Psoas muscle (tissue), 8 donors: Measurements from ENCODE around the gene PEX14. TPM values are rescaled to one million over a fixed set of nuclear protein-coding genes. Genes with fewer than 3 reads are reported as not detected.

Experiments
- ATAC-seq, 4 donors: fragments of 200-7000 bp; cut with Tn5 transposase; one replicate each; pipeline ENCODE4 v1.9.1; 2020; ENCODE audit warnings: moderate library complexity in 3 of 4, mild to moderate bottlenecking in 2 of 4
- DNase-seq, 2 donors: peaks; one replicate each; pipeline ENCODE4 v3.0.0-alpha.2; 2020
- H3K27ac ChIP-seq: fragments of 200-600 bp; one replicate; pipeline ENCODE4 v1.8.0; 2022
- H3K27me3 ChIP-seq, 3 donors: fragments of 200-600 bp in 1 of 3; one replicate each; pipeline versions ENCODE4 v1.6.1 to v1.8.0; 2013 to 2022; ENCODE audit warnings: low read length in 2 of 3, mild to moderate bottlenecking in 2 of 3, moderate library complexity in 1 of 3; ENCODE audit not compliant: insufficient read depth in 3 of 3
- H3K36me3 ChIP-seq, 2 donors: fragments of 200-600 bp in 1 of 2; one replicate each; pipeline versions ENCODE4 v1.6.1 to v1.8.0; 2013 to 2022; ENCODE audit warnings: low read depth in 1 of 2, mild to moderate bottlenecking in 1 of 2, moderate library complexity in 1 of 2; ENCODE audit not compliant: insufficient read depth in 1 of 2
- H3K4me1 ChIP-seq: fragments of 200-600 bp; one replicate; pipeline ENCODE4 v1.8.0; 2022
- H3K4me3 ChIP-seq: fragments of 200-600 bp; one replicate; pipeline ENCODE4 v1.8.0; 2022; ENCODE audit warnings: mild to moderate bottlenecking
- H3K9me3 ChIP-seq: fragments of 200-600 bp; one replicate; pipeline ENCODE4 v1.8.0; 2022
- WGBS, 3 donors: extraction: QIAGEN DNeasy Blood & Tissue Kit; methylation state at CpG; one replicate each; pipeline versions ENCODE4 v1.1.6 to v1.1.7; 2013; 5-methylcytosine and 5-hydroxymethylcytosine counted together
- intact Hi-C, 2 donors: fragments of 100-400 bp; cut with DNase I; formaldehyde crosslinking; loops; one replicate each; pipeline versions ENCODE4 v1.11.0 to v1.14.2; 2022
- polyA plus RNA-seq, 3 donors: library from polyadenylated mRNA; stranded (reverse); fragments of 200-250 nt; gene quantifications; one replicate each; pipeline ENCODE4 v1.2.3, GENCODE V29; 2013
- total RNA-seq, 4 donors: library from RNA; stranded (reverse); fragmentation: NEBNext Ultra II Directional in 2 of 4; extraction: Animal tissue kit (Norgen Biotek cat#: 25700) in 2 of 4; gene quantifications; one replicate each; pipeline versions ENCODE4 v1.2.1 to v1.2.4, GENCODE V29; 2021 to 2023
- TF ChIP-seq, protein P1 (sequence below): fragments of 200-600 bp; IDR thresholded peaks from one replicate; pipeline ENCODE4 v1.8.0; 2022; ENCODE audit warnings: antibody characterized with exemption
- donor health status: healthy with polysubstance abuse.
- donor health status: DM: no; HTN: no; CAD: no; lungs with moderate emphysema.
- donor health status: Bipolar disorder and iron deficiency.
- donor health status: healthy.
- donor health status: DM: yes; HTN: yes; CAD: no.
- donor health status: DM: no; HTN: no; CAD: no.
- donor health status: DM: no; HTN: no; CAD: no.
- donor health status: DM: yes; HTN: yes; CAD: no.

PEX14 gene
- total and polyA plus RNA-seq, 7 donors = 13.7 to 23.5 (median 20.7) TPM

DNA sequence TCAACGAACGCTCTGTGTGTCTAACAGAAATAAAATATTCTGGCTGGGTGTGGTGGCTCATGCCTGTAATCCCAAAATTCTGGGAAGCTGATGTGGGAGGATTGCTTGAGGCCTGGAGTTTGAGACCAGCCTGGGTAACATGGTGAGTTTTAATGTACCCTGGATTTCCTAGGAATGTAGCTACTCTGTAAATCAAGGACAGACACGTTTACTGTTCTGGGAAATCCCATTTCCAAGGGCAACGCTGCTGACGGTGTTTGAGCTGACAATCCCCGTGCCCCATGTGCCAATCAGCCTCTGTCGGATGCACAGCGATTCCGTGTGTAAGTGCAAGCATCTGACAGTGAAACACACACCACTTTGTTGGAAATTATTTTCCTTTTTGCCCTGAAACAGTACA, 16.9 kb upstream of the PEX14 start:
- TF ChIP-seq, protein P1, sequence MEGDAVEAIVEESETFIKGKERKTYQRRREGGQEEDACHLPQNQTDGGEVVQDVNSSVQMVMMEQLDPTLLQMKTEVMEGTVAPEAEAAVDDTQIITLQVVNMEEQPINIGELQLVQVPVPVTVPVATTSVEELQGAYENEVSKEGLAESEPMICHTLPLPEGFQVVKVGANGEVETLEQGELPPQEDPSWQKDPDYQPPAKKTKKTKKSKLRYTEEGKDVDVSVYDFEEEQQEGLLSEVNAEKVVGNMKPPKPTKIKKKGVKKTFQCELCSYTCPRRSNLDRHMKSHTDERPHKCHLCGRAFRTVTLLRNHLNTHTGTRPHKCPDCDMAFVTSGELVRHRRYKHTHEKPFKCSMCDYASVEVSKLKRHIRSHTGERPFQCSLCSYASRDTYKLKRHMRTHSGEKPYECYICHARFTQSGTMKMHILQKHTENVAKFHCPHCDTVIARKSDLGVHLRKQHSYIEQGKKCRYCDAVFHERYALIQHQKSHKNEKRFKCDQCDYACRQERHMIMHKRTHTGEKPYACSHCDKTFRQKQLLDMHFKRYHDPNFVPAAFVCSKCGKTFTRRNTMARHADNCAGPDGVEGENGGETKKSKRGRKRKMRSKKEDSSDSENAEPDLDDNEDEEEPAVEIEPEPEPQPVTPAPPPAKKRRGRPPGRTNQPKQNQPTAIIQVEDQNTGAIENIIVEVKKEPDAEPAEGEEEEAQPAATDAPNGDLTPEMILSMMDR = no peak
- no peak for DNase-seq
- WGBS, 3 donors = 59 to 67% (median 61%) methylated on average over 9 of the region's 9 CpGs
- Histone ChIP-seq H3K27me3 (no peaks in the 10 kb centered on the region), H3K27ac (no peak overlapping the region), H3K36me3 (peaks cover 8 to 45% of the 10 kb centered on the region in 2 donors), H3K4me1 (no peaks in the 10 kb centered on the region), H3K9me3 (no peaks in the 10 kb centered on the region), H3K4me3 (no peak overlapping the region)
- intact Hi-C loops = no loop called here
- ATAC-seq = no peak

DNA sequence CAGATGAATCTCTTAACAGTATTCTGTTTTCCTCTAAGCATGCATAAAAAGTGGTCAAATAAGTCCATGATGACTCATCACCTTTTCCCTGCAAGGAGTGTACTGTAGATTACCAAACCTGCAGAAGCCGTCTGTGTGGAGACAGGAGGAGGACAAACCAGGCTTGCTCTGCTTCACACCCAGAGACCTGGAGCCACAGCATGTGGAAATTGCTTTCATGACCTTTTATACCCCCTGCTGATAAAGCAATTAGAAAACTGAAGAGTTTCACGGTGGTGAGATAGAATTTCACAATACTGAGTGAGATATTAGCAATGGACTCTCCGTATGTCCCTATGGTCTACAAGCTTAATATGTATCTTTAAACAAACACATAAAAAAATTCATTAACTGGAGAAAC, 15.6 kb upstream of the PEX14 start:
- WGBS, 3 donors = 64 to 72% (median 72%) methylated on average over 3 of the region's 3 CpGs
- intact Hi-C loops = no loop called here
- H3K4me3 ChIP-seq = no peak overlapping the region
- DNase-seq (no peak), ATAC-seq (no peak)
- H3K27ac ChIP-seq = no peak overlapping the region
- H3K9me3 ChIP-seq = no peaks in the 10 kb centered on the region
- TF ChIP-seq, protein P1 = no peak
- H3K27me3 ChIP-seq = no peaks in the 10 kb centered on the region
- H3K4me1 ChIP-seq = no peaks in the 10 kb centered on the region
- H3K36me3 ChIP-seq = peaks cover 8 to 58% of the 10 kb centered on the region in 2 donors

DNA sequence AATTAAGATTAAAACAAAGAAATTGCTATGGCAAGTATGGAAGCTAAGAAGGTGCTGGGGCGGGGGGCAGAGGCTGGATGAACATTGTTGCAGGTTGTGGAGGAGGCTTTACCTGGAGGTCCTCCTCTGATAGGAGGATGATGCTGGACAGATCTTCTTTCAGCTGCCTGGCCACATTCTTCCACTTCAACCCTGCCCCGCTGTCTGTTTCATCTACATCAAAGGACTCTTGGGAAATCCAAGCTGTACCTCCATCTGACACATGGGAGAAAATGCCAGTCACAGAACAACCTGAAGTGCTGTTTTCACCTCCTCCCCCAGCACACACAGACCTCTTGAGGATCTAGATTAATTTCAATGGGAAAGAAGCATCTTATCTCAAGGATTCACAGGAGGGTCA, 7.7 kb upstream of the PEX14 start:
- Histone ChIP-seq H3K4me3 (no peak overlapping the region), H3K36me3 (peaks cover 14 to 81% of the 10 kb centered on the region in 2 donors), H3K27ac (no peak overlapping the region), H3K9me3 (no peaks in the 10 kb centered on the region), H3K27me3 (no peaks in the 10 kb centered on the region), H3K4me1 (peaks cover 8% of the 10 kb centered on the region)
- no peak for ATAC-seq
- no peak for DNase-seq
- intact Hi-C loops = no loop called here
- 95 to 98% (median 97%) methylated on average over 2 of the region's 2 CpGs for WGBS, 3 donors
- TF ChIP-seq, protein P1 = no peak

DNA sequence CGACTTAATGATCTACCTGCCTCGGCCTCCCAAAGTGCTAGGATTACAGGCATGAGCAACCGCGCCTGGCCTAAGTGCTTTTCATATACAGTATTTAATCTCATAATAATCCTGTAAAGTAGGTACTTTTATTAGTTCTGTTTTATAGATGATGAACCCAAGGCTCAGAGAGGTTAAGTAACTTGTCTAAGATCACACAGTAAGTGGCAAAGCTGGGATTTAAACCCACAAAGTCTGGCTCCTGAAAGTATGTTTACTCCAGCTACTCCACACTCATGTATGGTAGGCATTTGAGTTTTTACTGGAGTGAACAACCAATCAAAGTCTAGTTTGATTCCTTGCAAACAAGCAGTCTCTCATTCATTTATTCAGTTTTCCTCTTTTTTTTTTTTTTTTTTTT, 4.7 kb upstream of the PEX14 start:
- Histone ChIP-seq H3K9me3 (no peaks in the 10 kb centered on the region), H3K36me3 (peaks cover 7 to 51% of the 10 kb centered on the region in 2 donors), H3K27me3 (no peaks in the 10 kb centered on the region), H3K4me3 (no peak overlapping the region), H3K4me1 (peaks cover 12% of the 10 kb centered on the region), H3K27ac (no peak overlapping the region)
- intact Hi-C loops = no loop called here
- no peak for DNase-seq
- 91 to 99% (median 96%) methylated on average over 4 of the region's 4 CpGs for WGBS, 3 donors
- no peak for ATAC-seq
- TF ChIP-seq, protein P1 = no peak

DNA sequence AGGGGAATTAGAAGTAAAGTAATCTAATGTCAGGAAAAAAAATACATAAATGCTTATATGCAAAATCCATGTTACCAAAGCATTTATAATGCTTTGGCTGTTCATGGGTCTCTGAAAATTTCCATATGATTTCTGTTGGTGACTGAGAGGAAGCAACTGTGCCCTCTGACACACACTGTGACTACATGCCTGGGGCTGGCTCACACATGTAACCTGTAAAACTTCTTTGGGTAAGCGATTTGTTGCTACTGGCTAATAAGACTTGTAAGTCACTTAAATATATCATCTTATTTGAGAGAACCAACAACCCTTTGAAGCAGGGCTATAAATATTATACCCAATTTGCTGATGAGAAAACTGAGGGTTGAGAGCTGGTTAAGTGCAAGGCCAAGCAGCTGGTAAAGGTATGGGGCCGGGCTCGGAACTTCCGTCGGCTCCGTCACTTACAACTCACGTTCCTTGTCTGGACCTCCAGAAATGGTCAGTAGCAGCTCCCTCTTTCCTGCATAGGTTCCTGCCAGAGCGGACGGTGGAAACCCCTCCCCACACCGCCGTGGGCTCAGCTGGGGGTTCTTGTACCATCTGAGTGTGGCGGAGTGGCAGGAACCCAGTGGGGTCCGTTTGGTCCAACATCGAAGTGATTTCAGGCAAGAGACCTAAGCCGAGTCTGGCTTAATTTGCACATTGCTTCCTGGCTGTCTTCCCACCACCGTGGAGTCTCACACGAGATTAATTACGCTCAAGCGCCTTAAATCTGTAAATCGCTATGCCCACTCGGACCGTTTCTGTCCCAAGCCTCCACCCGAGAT, 3.1 kb upstream of the PEX14 start:
- H3K27me3 ChIP-seq = no peaks in the 10 kb centered on the region
- intact Hi-C loops = no loop called here
- H3K4me1 ChIP-seq = peaks cover 23% of the 10 kb centered on the region
- 8 to 10% (median 9%) methylated on average over 23 of the region's 23 CpGs for WGBS, 3 donors
- no peak for ATAC-seq
- TF ChIP-seq, protein P1 = no peak
- peak overlapping the region; percentile 95 for H3K4me3 ChIP-seq
- H3K36me3 ChIP-seq = peaks cover 7 to 36% of the 10 kb centered on the region in 2 donors
- H3K27ac ChIP-seq = peak overlapping the region; percentile 77
- peak; percentile 16 to 51 for DNase-seq
- H3K9me3 ChIP-seq = no peaks in the 10 kb centered on the region
